Kidney epithelial cell (primary cell): ENCODE measurements around the gene KIF6. TPM values are rescaled to one million over a fixed set of nuclear protein-coding genes. Genes with fewer than 3 reads are reported as not detected.

Experiments used
- DNase-seq: peaks from one replicate; pipeline ENCODE4 v3.0.0-alpha.2; 2010; ENCODE audit warnings: low read depth
- H3K27me3 ChIP-seq: 2 replicates; pipeline ENCODE4 v1.6.0; 2011; ENCODE audit warnings: low read length; ENCODE audit not compliant: control insufficient read depth, insufficient read depth
- H3K36me3 ChIP-seq: 2 replicates; pipeline ENCODE4 v1.5.1; 2011; ENCODE audit warnings: low read length; ENCODE audit not compliant: control insufficient read depth, insufficient read depth
- H3K4me3 ChIP-seq: 2 replicates; pipeline ENCODE4 v1.5.1; 2011; ENCODE audit warnings: low read depth, mild to moderate bottlenecking, control low read depth, low read length
- CTCF ChIP-seq: IDR thresholded peaks from 2 replicates; pipeline ENCODE4 v1.5.1; 2011; ENCODE audit warnings: mild to moderate bottlenecking, moderate library complexity, low read length, control low read depth, inconsistent platforms; ENCODE audit not compliant: insufficient read depth, poor library complexity, severe bottlenecking
- total RNA-seq: library from RNA; depleted of rRNA; stranded (reverse); fragments of >200 nt; gene quantifications from 2 replicates; pipeline ENCODE4 v1.2.3, GENCODE V29; 2015

KIF6 gene
- total RNA-seq, 1 donor from 2014 or later, result 0.33 TPM

- Histone ChIP-seq H3K4me3 (no peak overlapping the region), H3K36me3 (no peaks in the 10 kb centered on the region), H3K27me3 (no peaks in the 10 kb centered on the region)
- no peak for TF ChIP-seq CTCF
- no peak for DNase-seq
These were observed 442.4 kb downstream of the KIF6 start for GRCh38 chr6:39282774-39283173.

DNA sequence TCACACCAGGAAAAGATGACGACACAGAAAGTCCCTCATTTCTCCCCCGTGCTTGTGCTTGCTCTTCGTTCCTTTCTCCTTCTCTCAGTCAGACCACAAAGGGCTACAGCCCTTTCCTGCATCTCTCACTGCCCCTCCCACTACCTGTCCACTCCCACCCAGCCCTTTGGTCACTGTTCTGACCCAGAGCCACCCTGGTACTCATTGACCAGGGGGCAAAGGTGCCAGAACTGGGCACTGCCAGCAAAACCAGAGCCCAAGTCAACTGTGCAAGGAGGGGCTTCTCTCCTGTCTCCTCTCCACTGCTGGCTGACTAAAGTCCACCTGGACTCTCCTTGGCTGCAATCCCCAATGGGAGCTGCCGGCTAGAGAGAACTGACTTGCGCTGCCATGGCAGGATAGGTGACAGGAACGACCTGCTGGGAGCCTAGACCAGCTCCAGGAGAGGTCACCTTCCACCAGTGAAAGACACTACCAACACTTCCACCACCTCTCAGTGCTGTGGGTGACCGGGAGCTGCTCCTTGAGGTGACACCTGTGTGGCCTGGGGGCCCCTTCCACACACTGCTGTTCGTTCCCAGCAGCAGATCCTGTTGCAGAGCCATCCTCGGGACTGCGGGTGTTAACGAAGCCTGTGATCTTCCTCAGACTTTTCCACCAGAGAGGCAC, 443.8 kb downstream of the KIF6 start:
- TF ChIP-seq CTCF, result no peak
- H3K4me3 ChIP-seq, result no peak overlapping the region
- H3K36me3 ChIP-seq, result no peaks in the 10 kb centered on the region
- H3K27me3 ChIP-seq, result no peaks in the 10 kb centered on the region
- no peak for DNase-seq

DNA sequence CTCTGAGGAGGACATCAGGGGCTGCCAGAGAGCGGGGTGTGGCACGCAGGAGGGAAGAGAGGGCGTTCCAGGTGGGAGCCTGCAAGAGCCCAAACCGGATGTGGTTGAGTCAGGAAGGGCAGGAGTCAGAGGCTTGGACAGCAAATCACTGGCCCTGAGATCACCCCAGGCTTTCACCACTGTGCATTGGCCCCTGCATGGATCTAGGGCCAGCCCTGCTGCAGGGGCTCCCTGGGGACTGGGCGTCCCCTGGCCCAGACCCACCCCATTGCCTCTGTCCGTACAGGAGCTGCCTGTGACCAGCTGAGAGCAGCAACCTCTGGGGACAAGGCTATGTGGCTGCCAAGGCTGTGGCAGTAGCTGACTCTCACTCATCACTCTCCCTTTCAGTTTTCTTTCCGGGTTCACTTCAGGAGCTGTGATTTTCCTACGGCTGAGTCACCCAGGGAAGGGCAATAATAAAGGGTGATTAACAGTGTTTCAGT, 444.9 kb downstream of the KIF6 start:
- Histone ChIP-seq H3K36me3 (no peaks in the 10 kb centered on the region), H3K4me3 (no peak overlapping the region), H3K27me3 (no peaks in the 10 kb centered on the region)
- peak; percentile 58 for DNase-seq
- TF ChIP-seq CTCF, result no peak

Other genes starting within 250 kb of the KIF6 start
- gene DAAM2, start 67.0 kb upstream of the KIF6 start, total RNA-seq, result 1.3 and 2.5 TPM in 2 replicates
- 12.9 and 15.0 TPM in 2 replicates for gene MOCS1, start 209.1 kb upstream of the KIF6 start, total RNA-seq